HCT116 (cell line): ENCODE results near the gene ATG3. TPM values are rescaled to one million over a fixed set of nuclear protein-coding genes. Genes with fewer than 3 reads are reported as not detected.

ENCODE experiments used
- ATAC-seq: fragments of 200-7000 bp; cut with Tn5 transposase; 2 replicates; pipeline ENCODE4 v1.9.1; 2020; ENCODE audit warnings: mild to moderate bottlenecking, moderate library complexity
- BruUV-seq: library from RNA; stranded (reverse); fragments of 400-500 nt; replicated peaks from 2 replicates; lab custom pipeline; 2021; lab: Mats Ljungman, UMichigan
- CTCF ChIA-PET: fragments of 300-600 bp; sonication (Branson Sonifier 250); formaldehyde crosslinking; loops from one replicate; lab custom pipeline; 2021; ENCODE audit warnings: antibody characterized with exemption; lab: Charles Lee
- POLR2A ChIA-PET: fragments of 300-600, 350-600 bp; sonication (Branson Sonifier 250); formaldehyde crosslinking; loops from one replicate; lab custom pipeline; 2021; ENCODE audit warnings: antibody characterized with exemption; lab: Charles Lee
- RAD21 ChIA-PET, 2 experiments: fragments of 300-600 bp; sonication (Branson Sonifier 250); formaldehyde crosslinking; loops; one replicate each; lab custom pipeline; 2023; ENCODE audit warnings: low total read pairs in 2 of 2; ENCODE audit not compliant: uncharacterized antibody in 2 of 2, unreplicated experiment in 2 of 2, low non-redundant PET in 1 of 2; lab: Charles Lee
- DNase-seq: peaks from one replicate; pipeline ENCODE4 v3.0.0-alpha.2; 2010; ENCODE audit warnings: low read depth, low spot score
- H2AFZ ChIP-seq: fragments of 200-600 bp; shearing (Covaris generic), sonication (generic); 2 replicates; pipeline ENCODE4 v1.6.1; 2017; ENCODE audit warnings: low read depth, mixed run types, mixed read lengths, antibody characterized with exemption, low read length; ENCODE audit not compliant: poor library complexity, severe bottlenecking
- H3K27ac ChIP-seq: 2 replicates; pipeline ENCODE4 v1.5.1; 2012; ENCODE audit warnings: low read depth, low read length
- H3K27me3 ChIP-seq: fragments of 200-600 bp; sonication (generic); 2 replicates; pipeline ENCODE4 v1.6.1; 2016; ENCODE audit warnings: mixed run types, low read length, mixed read lengths; ENCODE audit not compliant: insufficient read depth
- H3K36me3 ChIP-seq, 2 experiments: fragments of 200-500 bp in 1 of 2; fragments of 200-600 bp in 1 of 2; sonication (Bioruptor generic) in 1 of 2; sonication (generic) in 1 of 2; 2 replicates each; pipeline versions ENCODE4 v1.5.1 to v1.6.1; 2014 to 2016; ENCODE audit warnings: low read length in 2 of 2, inconsistent platforms in 1 of 2, mixed read lengths in 1 of 2, mixed run types in 1 of 2; ENCODE audit not compliant: insufficient read depth in 2 of 2, control insufficient read depth in 1 of 2
- H3K4me1 ChIP-seq, 2 experiments: fragments of 200-600 bp in 1 of 2; sonication (generic) in 1 of 2; 2 replicates each; pipeline versions ENCODE4 v1.5.1 to v1.6.1; 2012 to 2017; ENCODE audit warnings: low read length in 2 of 2, inconsistent platforms in 1 of 2, mild to moderate bottlenecking in 1 of 2, mixed read lengths in 1 of 2, mixed run types in 1 of 2, moderate library complexity in 1 of 2; ENCODE audit not compliant: insufficient read depth in 2 of 2, control insufficient read depth in 1 of 2
- H3K4me2 ChIP-seq: fragments of 200-600 bp; sonication (generic); 2 replicates; pipeline ENCODE4 v1.6.1; 2017; ENCODE audit warnings: mixed run types, low read length, mixed read lengths
- H3K4me3 ChIP-seq, 2 experiments: fragments of 200-600 bp in 1 of 2; sonication (generic) in 1 of 2; replicated peaks in 1 of 2; 2 replicates each; pipeline ENCODE4 v1.5.1; 2011 to 2016; ENCODE audit warnings: low read length in 2 of 2, control low read depth in 1 of 2, low read depth in 1 of 2, mild to moderate bottlenecking in 1 of 2, mixed read lengths in 1 of 2, mixed run types in 1 of 2
- H3K79me2 ChIP-seq: fragments of 200-600 bp; sonication (generic); 2 replicates; pipeline ENCODE4 v1.6.1; 2017; ENCODE audit warnings: mild to moderate bottlenecking, mixed run types, low read length, moderate library complexity, mixed read lengths; ENCODE audit not compliant: insufficient read depth
- H3K9ac ChIP-seq: fragments of 200-600 bp; sonication (generic); 2 replicates; pipeline ENCODE4 v1.6.1; 2016; ENCODE audit warnings: low read length, mixed read lengths
- H3K9me2 ChIP-seq: fragments of 200-600 bp; sonication (generic), shearing (Covaris generic); 2 replicates; pipeline ENCODE4 v1.6.1; 2017; ENCODE audit warnings: mixed run types, mild to moderate bottlenecking, moderate library complexity; ENCODE audit not compliant: insufficient read depth
- H3K9me3 ChIP-seq, 2 experiments: fragments of 200-500 bp in 1 of 2; fragments of 200-600 bp in 1 of 2; sonication (Bioruptor generic) in 1 of 2; sonication (generic) in 1 of 2; 2 replicates each; pipeline ENCODE4 v1.6.1; 2014 to 2017; ENCODE audit warnings: low read length in 2 of 2, mixed read lengths in 2 of 2, inconsistent platforms in 1 of 2, low read depth in 1 of 2, mild to moderate bottlenecking in 1 of 2, mixed run types in 1 of 2, moderate library complexity in 1 of 2; ENCODE audit not compliant: control insufficient read depth in 1 of 2, insufficient read depth in 1 of 2
- H4K20me1 ChIP-seq: fragments of 200-600 bp; sonication (generic), shearing (Covaris generic); 2 replicates; pipeline ENCODE4 v1.6.1; 2017; ENCODE audit warnings: mixed run types, mild to moderate bottlenecking, moderate library complexity; ENCODE audit not compliant: insufficient read depth
- ATF3 ChIP-seq: IDR thresholded peaks from 2 replicates; pipeline ENCODE4 v1.6.1; 2012
- CBX3 ChIP-seq: IDR thresholded peaks from 2 replicates; pipeline ENCODE4 v1.6.1; 2012; ENCODE audit warnings: low read depth
- CEBPB ChIP-seq: IDR thresholded peaks from 2 replicates; pipeline ENCODE4 v1.6.1; 2012; ENCODE audit warnings: low read depth
- EGR1 ChIP-seq: IDR thresholded peaks from 2 replicates; pipeline ENCODE4 v1.6.1; 2012; ENCODE audit warnings: low read depth
- ELF1 ChIP-seq: IDR thresholded peaks from 2 replicates; pipeline ENCODE4 v1.6.1; 2012; ENCODE audit warnings: low read depth, borderline replicate concordance
- EZH2 ChIP-seq: fragments of 200-600 bp; sonication (generic); IDR thresholded peaks from 2 replicates; pipeline ENCODE4 v1.6.1; 2017; ENCODE audit warnings: antibody characterized with exemption, mixed run types
- EZH2phosphoT487 ChIP-seq: fragments of 200-600 bp; IDR thresholded peaks from 2 replicates; pipeline ENCODE4 v1.6.1; 2018; ENCODE audit warnings: antibody characterized with exemption, borderline replicate concordance
- FOSL1 ChIP-seq: IDR thresholded peaks from 2 replicates; pipeline ENCODE4 v1.6.1; 2012; ENCODE audit warnings: low read depth
- JUND ChIP-seq: IDR thresholded peaks from 2 replicates; pipeline ENCODE4 v1.6.1; 2012
- POLR2A ChIP-seq: IDR thresholded peaks from 2 replicates; pipeline ENCODE4 v1.7.0; 2011; ENCODE audit warnings: borderline replicate concordance; ENCODE audit not compliant: insufficient read depth, insufficient read length; ENCODE audit errors: extremely low read depth
- POLR2AphosphoS5 ChIP-seq: IDR thresholded peaks from 2 replicates; pipeline ENCODE4 v1.6.1; 2011; ENCODE audit warnings: mild to moderate bottlenecking, low read depth, low read length, moderate library complexity
- RAD21 ChIP-seq: IDR thresholded peaks from 2 replicates; pipeline ENCODE4 v1.6.1; 2012; ENCODE audit warnings: low read depth, mild to moderate bottlenecking
- SIN3A ChIP-seq: IDR thresholded peaks from 2 replicates; pipeline ENCODE4 v1.6.1; 2012; ENCODE audit warnings: low read depth
- SP1 ChIP-seq: IDR thresholded peaks from 2 replicates; pipeline ENCODE4 v1.6.1; 2012; ENCODE audit warnings: low read depth
- SRF ChIP-seq: IDR thresholded peaks from 2 replicates; pipeline ENCODE4 v1.6.1; 2012; ENCODE audit warnings: low read depth
- TCF7L2 ChIP-seq: IDR thresholded peaks from 2 replicates; pipeline ENCODE4 v1.7.0; 2011; ENCODE audit warnings: borderline replicate concordance, inconsistent platforms; ENCODE audit not compliant: insufficient read depth, insufficient read length; ENCODE audit errors: extremely low read depth
- YY1 ChIP-seq: IDR thresholded peaks from 2 replicates; pipeline ENCODE4 v1.6.1; 2011; ENCODE audit warnings: low read length, low read depth, moderate library complexity, mild to moderate bottlenecking; ENCODE audit not compliant: insufficient replicate concordance; ENCODE audit errors: extremely low read depth
- ZBTB33 ChIP-seq: IDR thresholded peaks from 2 replicates; pipeline ENCODE4 v1.6.1; 2011; ENCODE audit warnings: mild to moderate bottlenecking, low read length, moderate library complexity; ENCODE audit not compliant: insufficient replicate concordance; ENCODE audit errors: extremely low read depth
- intact Hi-C: fragments of 100-400 bp; cut with micrococcal nuclease; formaldehyde crosslinking; loops from 2 replicates; pipeline ENCODE4 v1.10.0; 2022
- total RNA-seq: library from RNA; stranded (reverse); gene quantifications from one replicate; pipeline ENCODE4 v1.2.1, GENCODE V29; 2021; ENCODE audit not compliant: unreplicated experiment
- TF ChIP-seq, protein P1 (sequence below): IDR thresholded peaks from 2 replicates; pipeline ENCODE4 v1.6.1; 2012

Gene ATG3
- total RNA-seq, 1 experiment from 2014 or later, result 56.4 TPM

DNA sequence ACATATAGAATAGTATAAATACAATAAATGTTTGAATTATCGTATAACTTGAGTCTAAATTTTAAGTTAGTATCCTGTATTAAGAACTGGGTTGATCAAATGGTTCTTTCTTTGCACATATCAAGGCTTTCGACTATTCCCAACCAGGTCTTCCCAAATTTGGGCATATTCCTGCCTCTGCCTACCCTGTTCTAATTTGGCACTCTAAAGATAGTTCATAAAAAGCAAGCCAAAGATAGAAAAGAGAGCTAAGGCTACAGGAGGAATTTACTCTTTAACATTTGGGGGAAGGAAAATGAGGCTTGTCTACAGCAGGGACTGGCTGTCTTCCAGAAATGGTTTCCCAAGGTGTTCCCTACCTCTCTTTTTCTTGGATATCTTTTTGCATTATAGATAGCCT lies 36.2 kb upstream of the ATG3 start:
- Histone ChIP-seq H3K9ac (no peak overlapping the region), H3K27me3 (no peaks in the 10 kb centered on the region), H3K9me2 (no peaks in the 10 kb centered on the region), H4K20me1 (no peaks in the 10 kb centered on the region), H2AFZ (no peak overlapping the region), H3K4me2 (no peak overlapping the region)
- no TSS peak for BruUV-seq
- RAD21 ChIA-PET, result no interaction called here
- no peak for TF ChIP-seq ZBTB33
- TF ChIP-seq CEBPB, result no peak
- no peak for TF ChIP-seq JUND
- no peak for TF ChIP-seq ELF1
- no peak for TF ChIP-seq RAD21
- no peak for TF ChIP-seq SIN3A
- TF ChIP-seq SRF, result no peak
- no peak for TF ChIP-seq EGR1
- TF ChIP-seq SP1, result no peak
- TF ChIP-seq ATF3, result no peak
- no peak for TF ChIP-seq TCF7L2
- TF ChIP-seq EZH2, result no peak
- TF ChIP-seq POLR2AphosphoS5, result no peak
- TF ChIP-seq YY1, result no peak
- no peak for TF ChIP-seq POLR2A
- no peak for TF ChIP-seq EZH2phosphoT487
- TF ChIP-seq, protein P1, sequence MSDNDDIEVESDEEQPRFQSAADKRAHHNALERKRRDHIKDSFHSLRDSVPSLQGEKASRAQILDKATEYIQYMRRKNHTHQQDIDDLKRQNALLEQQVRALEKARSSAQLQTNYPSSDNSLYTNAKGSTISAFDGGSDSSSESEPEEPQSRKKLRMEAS, result no peak
- TF ChIP-seq FOSL1, result no peak
- TF ChIP-seq CBX3, result no peak
- TF ChIP-seq, all 23 proteins: peak for 0
- ATAC-seq, result no peak
- intact Hi-C loops, result no loop called here
- DNase-seq, result no peak
- Histone ChIP-seq H3K79me2 (no peaks in the 10 kb centered on the region), H3K27ac (no peak overlapping the region), H3K4me3 (no peak overlapping the region), H3K4me1 (no peaks in the 10 kb centered on the region), H3K9me3 (no peaks in the 10 kb centered on the region), H3K36me3 (no peaks in the 10 kb centered on the region)
- ChIA-PET POLR2A (no interaction called here), CTCF (no interaction called here)
